GM12891 (cell line): ENCODE data around the gene ANHX.

Experiments
- DNase-seq: peaks from one replicate; pipeline ENCODE4 v3.0.0; 2011; ENCODE audit warnings: low spot score; ENCODE audit not compliant: insufficient read length
- FAIRE-seq: peaks from 2 replicates; lab custom pipeline; 2011; peaks lifted over from hg19 to GRCh38; lab: Jason Lieb, UNC
- PAX5 ChIP-seq: IDR thresholded peaks from 2 replicates; pipeline ENCODE4 v1.6.1; 2011; ENCODE audit warnings: low read length, moderate library complexity, mild to moderate bottlenecking; ENCODE audit not compliant: insufficient read depth, severe bottlenecking
- POLR2A ChIP-seq: IDR thresholded peaks from 2 replicates; pipeline ENCODE4 v1.6.1; 2011; ENCODE audit warnings: low read depth, low read length, control low read depth
- POLR2AphosphoS5 ChIP-seq: IDR thresholded peaks from 2 replicates; pipeline ENCODE4 v1.6.1; 2011; ENCODE audit warnings: low read depth, low read length, control low read depth
- POU2F2 ChIP-seq: IDR thresholded peaks from 2 replicates; pipeline ENCODE4 v1.6.1; 2011; ENCODE audit warnings: low read depth, mild to moderate bottlenecking, control low read depth, low read length, moderate library complexity
- SPI1 ChIP-seq: IDR thresholded peaks from 2 replicates; pipeline ENCODE4 v1.6.1; 2011; ENCODE audit warnings: low read depth, low read length, control low read depth
- TAF1 ChIP-seq: IDR thresholded peaks from 2 replicates; pipeline ENCODE4 v1.6.1; 2011; ENCODE audit warnings: low read depth, low read length, control low read depth

The ANHX gene

DNA sequence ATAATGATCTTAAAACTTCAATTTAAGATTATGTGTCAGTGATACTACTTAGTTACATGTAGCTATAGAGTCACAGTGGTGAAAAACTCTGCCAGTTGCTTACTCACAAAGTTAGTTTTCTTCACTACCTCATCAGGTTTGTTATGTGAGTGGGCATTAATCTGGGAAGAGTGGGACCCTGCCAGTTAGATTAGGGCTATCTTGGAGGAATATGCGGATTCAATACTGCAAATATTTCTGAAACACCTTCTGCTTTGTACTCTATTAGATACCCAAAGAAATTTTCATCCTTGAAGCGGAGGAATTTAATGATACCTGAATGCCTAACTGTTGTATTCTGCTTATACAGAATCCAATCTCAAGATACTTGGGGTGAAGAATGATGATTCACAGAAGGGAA, 29.3 kb downstream of the ANHX start:
- FAIRE-seq (no peak), DNase-seq (no peak)
- TF ChIP-seq SPI1 (no peak), PAX5 (no peak), POLR2AphosphoS5 (no peak)

- FAIRE-seq (no peak), DNase-seq (no peak)
- no peak for TF ChIP-seq POLR2AphosphoS5
- no peak for TF ChIP-seq POU2F2
- TF ChIP-seq TAF1, result no peak
- no peak for TF ChIP-seq SPI1
- TF ChIP-seq POLR2A, result no peak
- TF ChIP-seq PAX5, result no peak
Measured at GRCh38 chr12:133204264-133204603, 31.4 kb downstream of the ANHX start.

GRCh38 chr12:133203344-133204263, 32.1 kb downstream of the ANHX start:
- no peak for TF ChIP-seq TAF1
- no peak for TF ChIP-seq POLR2AphosphoS5
- TF ChIP-seq PAX5, result no peak
- no peak for TF ChIP-seq POU2F2
- TF ChIP-seq POLR2A, result no peak; the same call in none of the 2 replicates
- no peak for TF ChIP-seq SPI1
- no peak for FAIRE-seq
- no peak for DNase-seq

GRCh38 chr12:133202493-133203343, 33.0 kb downstream of the ANHX start:
- no peak for FAIRE-seq
- TF ChIP-seq PAX5, result no peak
- no peak for TF ChIP-seq TAF1
- TF ChIP-seq SPI1, result no peak
- TF ChIP-seq POU2F2, result no peak
- TF ChIP-seq POLR2AphosphoS5, result no peak
- TF ChIP-seq POLR2A, result no peak
- DNase-seq, result no peak

GRCh38 chr12:133201888-133202287, 33.8 kb downstream of the ANHX start:
- no peak for FAIRE-seq
- DNase-seq, result no peak
- TF ChIP-seq POU2F2, result no peak
- TF ChIP-seq POLR2A, result no peak
- TF ChIP-seq POLR2AphosphoS5, result no peak
- TF ChIP-seq SPI1, result no peak
- no peak for TF ChIP-seq PAX5
- TF ChIP-seq TAF1, result no peak

GRCh38 chr12:133192847-133193246, 42.8 kb downstream of the ANHX start:
- DNase-seq (no peak), FAIRE-seq (no peak)
- no peak for TF ChIP-seq POU2F2
- no peak for TF ChIP-seq PAX5
- no peak for TF ChIP-seq POLR2A
- no peak for TF ChIP-seq SPI1
- TF ChIP-seq TAF1, result no peak
- no peak for TF ChIP-seq POLR2AphosphoS5

GRCh38 chr12:133190176-133190575, 45.5 kb downstream of the ANHX start:
- FAIRE-seq (no peak), DNase-seq (no peak)
- TF ChIP-seq TAF1 (no peak), SPI1 (no peak)

GRCh38 chr12:133181238-133181959, 54.3 kb downstream of the ANHX start, which contains the start of gene ZNF268:
Gene ZNF268, plus strand, starts transcription at chr12:133181495. Its CDS starts 503 bp downstream, at chr12:133181998.
- peak; percentile 76 for TF ChIP-seq POLR2AphosphoS5
- TF ChIP-seq PAX5, result peak; percentile 50
- peak; percentile 76 for TF ChIP-seq POLR2A
- TF ChIP-seq TAF1, result peak; percentile 36; the same call in 1 of the 2 replicates
- no peak for TF ChIP-seq POU2F2
- TF ChIP-seq SPI1, result no peak
- peak; percentile 91 for FAIRE-seq
- DNase-seq, result peak; percentile 82

GRCh38 chr12:133180669-133181068, 55.0 kb downstream of the ANHX start:
- TF ChIP-seq POLR2A, result no peak
- no peak for TF ChIP-seq PAX5
- no peak for TF ChIP-seq TAF1
- no peak for TF ChIP-seq SPI1
- no peak for TF ChIP-seq POLR2AphosphoS5
- no peak for TF ChIP-seq POU2F2
- FAIRE-seq (no peak), DNase-seq (no peak)
